NB4 (cell line): ENCODE measurements around the gene DGCR8.

Experiments
- CTCF ChIP-seq: IDR thresholded peaks from one replicate; pipeline ENCODE4 v1.5.1; 2012; ENCODE audit warnings: low read depth, low read length
- MYC ChIP-seq: IDR thresholded peaks from 2 replicates; pipeline ENCODE4 v1.6.1; 2011; ENCODE audit warnings: low read depth, low read length
- POLR2A ChIP-seq: IDR thresholded peaks from 2 replicates; pipeline ENCODE4 v1.6.1; 2011; ENCODE audit warnings: mild to moderate bottlenecking; ENCODE audit not compliant: insufficient read length; ENCODE audit errors: extremely low read depth
- TF ChIP-seq, protein P1 (sequence below): IDR thresholded peaks from 2 replicates; pipeline ENCODE4 v1.6.1; 2011; ENCODE audit warnings: low read depth, low read length

DNA sequence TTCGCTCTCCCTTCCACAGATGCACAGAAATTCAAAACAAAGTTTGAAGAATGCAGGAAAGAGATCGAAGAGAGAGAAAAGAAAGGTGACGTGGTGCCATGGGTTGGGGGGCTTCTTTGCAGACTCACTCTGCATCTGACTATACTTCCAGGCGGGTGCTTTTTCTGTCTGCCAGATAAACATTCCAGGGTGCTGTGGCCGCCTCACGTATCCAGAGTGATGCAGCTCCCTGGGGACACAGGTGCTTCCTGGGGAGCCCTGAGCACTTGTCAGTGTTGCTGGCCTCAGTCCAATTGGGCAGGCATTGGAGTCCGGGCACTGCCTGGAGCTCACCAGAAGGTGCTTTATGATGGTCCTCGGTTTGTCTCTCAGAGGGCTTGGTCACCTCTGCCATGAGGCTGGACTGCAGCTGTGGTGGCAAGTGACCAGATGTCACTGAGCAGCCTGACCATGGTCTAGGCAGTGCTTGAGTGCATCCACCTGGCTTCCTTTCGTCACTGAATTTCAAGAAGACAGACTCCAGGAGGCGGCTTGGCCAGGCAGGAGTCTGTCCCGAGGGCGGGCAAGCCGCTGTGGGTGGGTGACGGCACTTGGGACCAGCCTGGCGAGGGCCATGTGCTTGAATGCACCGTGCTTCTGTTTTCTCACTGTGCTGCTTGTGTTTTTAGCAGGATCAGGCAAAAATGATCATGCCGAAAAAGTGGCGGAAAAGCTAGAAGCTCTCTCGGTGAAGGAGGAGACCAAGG is 46.4 kb downstream of the DGCR8 start:
- TF ChIP-seq CTCF (no peak), POLR2A (no peak), MYC (no peak)
- TF ChIP-seq, protein P1, sequence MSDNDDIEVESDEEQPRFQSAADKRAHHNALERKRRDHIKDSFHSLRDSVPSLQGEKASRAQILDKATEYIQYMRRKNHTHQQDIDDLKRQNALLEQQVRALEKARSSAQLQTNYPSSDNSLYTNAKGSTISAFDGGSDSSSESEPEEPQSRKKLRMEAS = no peak
